GM23338 (cell line): Measurements from ENCODE around the gene MAZ. TPM values are rescaled to one million over a fixed set of nuclear protein-coding genes. Genes with fewer than 3 reads are reported as not detected.

ENCODE experiments used
- ATAC-seq: fragments of 200-7000 bp; cut with Tn5 transposase; 3 replicates; pipeline ENCODE4 v1.9.1; 2020
- DNase-seq: peaks from one replicate; pipeline ENCODE4 v3.0.0-alpha.2; 2015; ENCODE audit warnings: low spot score
- H2AFZ ChIP-seq: fragments of 200-600 bp; sonication (generic); 2 replicates; pipeline ENCODE4 v1.8.0; 2016; ENCODE audit warnings: antibody characterized with exemption, mild to moderate bottlenecking, moderate library complexity
- H3F3A ChIP-seq: fragments of 200-600 bp; sonication (generic); replicated peaks from 2 replicates; pipeline ENCODE4 v1.8.0; 2017; ENCODE audit warnings: antibody characterized with exemption, mixed run types, low read depth
- H3K27ac ChIP-seq: fragments of 200-600 bp; sonication (generic); 2 replicates; pipeline ENCODE4 v1.6.1; 2016; ENCODE audit warnings: low read depth
- H3K27me3 ChIP-seq: fragments of 200-600 bp; sonication (generic); 2 replicates; pipeline ENCODE4 v1.8.0; 2016; ENCODE audit warnings: mild to moderate bottlenecking, mixed run types, moderate library complexity; ENCODE audit not compliant: insufficient read depth
- H3K36me3 ChIP-seq: fragments of 200-600 bp; sonication (generic); 2 replicates; pipeline ENCODE4 v1.8.0; 2016; ENCODE audit warnings: mild to moderate bottlenecking; ENCODE audit not compliant: insufficient read depth
- H3K4me1 ChIP-seq: fragments of 200-600 bp; sonication (generic); 2 replicates; pipeline ENCODE4 v1.8.0; 2016; ENCODE audit warnings: mild to moderate bottlenecking, moderate library complexity; ENCODE audit not compliant: insufficient read depth
- H3K4me2 ChIP-seq: fragments of 200-600 bp; sonication (generic); 2 replicates; pipeline ENCODE4 v1.7.1; 2017; ENCODE audit warnings: mixed run types
- H3K4me3 ChIP-seq: fragments of 200-600 bp; sonication (generic); 2 replicates; pipeline ENCODE4 v1.6.1; 2016; ENCODE audit warnings: mixed run types
- H3K79me2 ChIP-seq: fragments of 200-600 bp; sonication (generic); replicated peaks from 2 replicates; pipeline ENCODE4 v1.8.0; 2017; ENCODE audit warnings: mild to moderate bottlenecking; ENCODE audit not compliant: insufficient read depth
- H3K9me2 ChIP-seq: fragments of 200-600 bp; sonication (generic); 2 replicates; pipeline ENCODE4 v1.8.0; 2017; ENCODE audit not compliant: insufficient read depth
- H4K20me1 ChIP-seq: fragments of 200-600 bp; sonication (generic); replicated peaks from 2 replicates; pipeline ENCODE4 v1.8.0; 2017; ENCODE audit warnings: mild to moderate bottlenecking; ENCODE audit not compliant: insufficient read depth
- H3K27ac Mint-ChIP-seq: 2 replicates; pipeline ENCODE4 v1.8.0; 2020; ENCODE audit warnings: inconsistent platforms, mild to moderate bottlenecking, moderate library complexity, mixed read lengths
- H3K27me3 Mint-ChIP-seq: 3 replicates; pipeline ENCODE4 v1.8.0; 2022; ENCODE audit warnings: low read depth, mild to moderate bottlenecking, moderate library complexity, mixed read lengths, inconsistent platforms; ENCODE audit not compliant: insufficient read depth, poor library complexity
- H3K36me3 Mint-ChIP-seq: 3 replicates; pipeline ENCODE4 v1.8.0; 2021; ENCODE audit warnings: low read depth, mild to moderate bottlenecking, inconsistent platforms, moderate library complexity, mixed read lengths
- H3K4me1 Mint-ChIP-seq: 3 replicates; pipeline ENCODE4 v1.8.0; 2020; ENCODE audit warnings: mild to moderate bottlenecking, inconsistent platforms, mixed read lengths
- H3K4me3 Mint-ChIP-seq: 3 replicates; pipeline ENCODE4 v1.8.0; 2021; ENCODE audit warnings: moderate library complexity, mild to moderate bottlenecking, inconsistent platforms, mixed read lengths
- H3K9me3 Mint-ChIP-seq: 3 replicates; pipeline ENCODE4 v1.8.0; 2020; ENCODE audit warnings: moderate library complexity, mild to moderate bottlenecking, inconsistent platforms, mixed read lengths
- CREB1 ChIP-seq: fragments of 250-450 bp; sonication (Bioruptor Pico); IDR thresholded peaks from 2 replicates; pipeline ENCODE4 v1.5.0; 2020; ENCODE audit warnings: low read depth, mild to moderate bottlenecking, moderate library complexity
- EZH2 ChIP-seq: fragments of 200-600 bp; sonication (generic); IDR thresholded peaks from one replicate; pipeline ENCODE4 v1.8.0; 2017; ENCODE audit warnings: antibody characterized with exemption, mild to moderate bottlenecking, low read depth; ENCODE audit not compliant: unreplicated experiment
- EZH2phosphoT487 ChIP-seq: fragments of 200-600 bp; sonication (generic); IDR thresholded peaks from one replicate; pipeline ENCODE4 v1.8.1; 2018; ENCODE audit warnings: antibody characterized with exemption; ENCODE audit not compliant: unreplicated experiment
- JUNB ChIP-seq: IDR thresholded peaks from one replicate; pipeline ENCODE4 v1.6.1; 2016; ENCODE audit warnings: antibody characterized with exemption; ENCODE audit not compliant: unreplicated experiment
- NANOG ChIP-seq: IDR thresholded peaks from 2 replicates; pipeline ENCODE4 v1.6.1; 2016; ENCODE audit warnings: antibody characterized with exemption, borderline replicate concordance
- POLR2AphosphoS5 ChIP-seq: IDR thresholded peaks from 2 replicates; pipeline ENCODE4 v1.6.1; 2016; ENCODE audit warnings: antibody characterized with exemption, low read depth
- STAT1 ChIP-seq: IDR thresholded peaks from one replicate; pipeline ENCODE4 v1.6.1; 2016; ENCODE audit warnings: antibody characterized with exemption; ENCODE audit not compliant: unreplicated experiment
- ZNF114 ChIP-seq: fragments of 250-450 bp; sonication (Bioruptor Pico); IDR thresholded peaks from 2 replicates; pipeline ENCODE4 v1.5.0; 2020; ENCODE audit warnings: mild to moderate bottlenecking, moderate library complexity
- ZNF462 ChIP-seq: fragments of 250-450 bp; sonication (Bioruptor Pico); IDR thresholded peaks from 2 replicates; pipeline ENCODE4 v1.5.0; 2020; ENCODE audit warnings: mild to moderate bottlenecking, moderate library complexity
- polyA plus RNA-seq: library from polyadenylated mRNA; unstranded; fragments of >200 nt; fragmentation: Nextera tagmentation; extraction: Ambion mirVana; gene quantifications from 2 replicates; pipeline ENCODE4 v1.2.1, GENCODE V29; 2016
- total RNA-seq: library from RNA; depleted of rRNA; stranded (reverse); fragments of >200 nt; shearing (Covaris generic); gene quantifications from 2 replicates; pipeline ENCODE4 v1.2.3, GENCODE V29; 2014

Gene MAZ
- total and polyA plus RNA-seq, 2 experiments from 2014 or later = 155 to 270 TPM

GRCh38 chr16:29824589-29825144 is 18.3 kb downstream of the MAZ start:
- peaks cover 3% of the 10 kb centered on the region; the same call in 1 of the 2 replicates for H4K20me1 ChIP-seq
- ATAC-seq = no peak
- peaks cover 9% of the 10 kb centered on the region for H3K27me3 Mint-ChIP-seq
- no peaks in the 10 kb centered on the region; the same call in 1 of the 2 replicates for H3K4me1 ChIP-seq
- H3K79me2 ChIP-seq = no peaks in the 10 kb centered on the region
- peaks cover 24% of the 10 kb centered on the region for H3K4me1 Mint-ChIP-seq
- TF ChIP-seq ZNF462 (CRISPR knock-in tag) = no peak
- no peak for TF ChIP-seq POLR2AphosphoS5
- no peak for TF ChIP-seq STAT1
- TF ChIP-seq CREB1 (CRISPR knock-in tag) = no peak
- TF ChIP-seq EZH2phosphoT487 = no peak
- no peak for TF ChIP-seq ZNF114 (CRISPR knock-in tag)
- TF ChIP-seq EZH2 = no peak
- TF ChIP-seq JUNB = no peak
- no peak for TF ChIP-seq NANOG
- H3K27ac ChIP-seq = 0 out of 2 replicates have a peak overlapping the region, but pooled peaks have one; percentile 32
- peaks cover 9% of the 10 kb centered on the region for H3K36me3 Mint-ChIP-seq
- no peaks in the 10 kb centered on the region; the same call in 2 of the 3 replicates for H3K9me3 Mint-ChIP-seq
- H3K36me3 ChIP-seq = peaks cover 3% of the 10 kb centered on the region; the same call in 1 of the 2 replicates
- H3K9me2 ChIP-seq = no peaks in the 10 kb centered on the region
- no peak overlapping the region for H3K4me3 Mint-ChIP-seq
- no peak overlapping the region for H2AFZ ChIP-seq
- DNase-seq = no peak
- no peak overlapping the region for H3K4me2 ChIP-seq
- no peaks in the 10 kb centered on the region for H3K27me3 ChIP-seq
- H3F3A ChIP-seq = peaks cover 3% of the 10 kb centered on the region
- H3K4me3 ChIP-seq = no peak overlapping the region
- peak overlapping the region; percentile 93; the same call in 1 of the 2 replicates for H3K27ac Mint-ChIP-seq
